ENCODE results near the gene TRIM44. TPM values are rescaled to one million over a fixed set of nuclear protein-coding genes. Genes with fewer than 3 reads are reported as not detected.

TRIM44 gene
- total RNA-seq, 4 donors from 2014 or later = 27.3 to 83.4 (median 61.4) TPM

- Histone ChIP-seq H3K27ac (no peak overlapping the region), H3K4me3 (no peak overlapping the region), H3K27me3 (no peaks in the 10 kb centered on the region), H3K9me3 (no peaks in the 10 kb centered on the region), H3K4me1 (peaks cover 0 to 22% (median 0%) of the 10 kb centered on the region in 4 donors), H3K36me3 (no peaks in the 10 kb centered on the region)
- TF ChIP-seq, protein P1, sequence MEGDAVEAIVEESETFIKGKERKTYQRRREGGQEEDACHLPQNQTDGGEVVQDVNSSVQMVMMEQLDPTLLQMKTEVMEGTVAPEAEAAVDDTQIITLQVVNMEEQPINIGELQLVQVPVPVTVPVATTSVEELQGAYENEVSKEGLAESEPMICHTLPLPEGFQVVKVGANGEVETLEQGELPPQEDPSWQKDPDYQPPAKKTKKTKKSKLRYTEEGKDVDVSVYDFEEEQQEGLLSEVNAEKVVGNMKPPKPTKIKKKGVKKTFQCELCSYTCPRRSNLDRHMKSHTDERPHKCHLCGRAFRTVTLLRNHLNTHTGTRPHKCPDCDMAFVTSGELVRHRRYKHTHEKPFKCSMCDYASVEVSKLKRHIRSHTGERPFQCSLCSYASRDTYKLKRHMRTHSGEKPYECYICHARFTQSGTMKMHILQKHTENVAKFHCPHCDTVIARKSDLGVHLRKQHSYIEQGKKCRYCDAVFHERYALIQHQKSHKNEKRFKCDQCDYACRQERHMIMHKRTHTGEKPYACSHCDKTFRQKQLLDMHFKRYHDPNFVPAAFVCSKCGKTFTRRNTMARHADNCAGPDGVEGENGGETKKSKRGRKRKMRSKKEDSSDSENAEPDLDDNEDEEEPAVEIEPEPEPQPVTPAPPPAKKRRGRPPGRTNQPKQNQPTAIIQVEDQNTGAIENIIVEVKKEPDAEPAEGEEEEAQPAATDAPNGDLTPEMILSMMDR (IDR thresholded peaks at IDR 0.05) = no peak
- TF ChIP-seq POLR2A (IDR thresholded peaks at IDR 0.05) = no peak
- DNase-seq = no peak
These were observed 13.5 kb downstream of the TRIM44 start for GRCh38 chr11:35675901-35676610.

GRCh38 chr11:35676611-35676965 is 14.0 kb downstream of the TRIM44 start:
- TF ChIP-seq POLR2A (IDR thresholded peaks at IDR 0.05) = no peak
- TF ChIP-seq, protein P1 (IDR thresholded peaks at IDR 0.05) = no peak
- no peaks in the 10 kb centered on the region for H3K36me3 ChIP-seq
- no peak overlapping the region for H3K27ac ChIP-seq
- H3K27me3 ChIP-seq = no peaks in the 10 kb centered on the region
- no peaks in the 10 kb centered on the region for H3K9me3 ChIP-seq
- no peak overlapping the region for H3K4me3 ChIP-seq
- DNase-seq = no peak
- H3K4me1 ChIP-seq = peaks cover 0 to 22% (median 0%) of the 10 kb centered on the region in 4 donors

DNA sequence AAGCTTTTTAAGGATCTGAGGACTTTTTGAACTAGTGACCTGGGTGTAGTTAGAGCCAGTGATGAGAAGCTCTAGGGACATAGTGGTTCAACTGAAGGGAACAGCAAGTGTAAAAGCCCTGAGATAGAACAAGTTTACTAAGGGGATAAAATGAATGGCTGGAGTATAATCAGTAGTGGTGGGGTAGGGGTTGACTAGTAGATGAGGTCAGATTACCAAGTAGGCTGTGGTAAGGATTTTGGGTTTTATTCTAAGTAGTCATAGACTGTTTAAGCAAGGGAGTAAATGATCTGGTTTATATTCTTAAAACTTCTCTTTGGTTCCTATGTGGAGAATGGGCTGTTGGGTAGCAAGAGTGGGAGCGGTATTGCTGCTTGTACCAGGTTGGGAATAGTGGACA is 15.3 kb downstream of the TRIM44 start:
- no peak for DNase-seq
- Histone ChIP-seq H3K4me1 (peaks cover 0 to 34% (median 0%) of the 10 kb centered on the region in 4 donors), H3K4me3 (no peak overlapping the region), H3K36me3 (no peaks in the 10 kb centered on the region), H3K9me3 (no peaks in the 10 kb centered on the region), H3K27ac (no peak overlapping the region), H3K27me3 (no peaks in the 10 kb centered on the region)
- no peak for TF ChIP-seq POLR2A (IDR thresholded peaks at IDR 0.05)
- TF ChIP-seq, protein P1 (IDR thresholded peaks at IDR 0.05) = no peak

GRCh38 chr11:35678471-35678870 is 15.9 kb downstream of the TRIM44 start:
- DNase-seq = no peak
- H3K27me3 ChIP-seq = no peaks in the 10 kb centered on the region
- H3K4me1 ChIP-seq = peaks cover 0 to 35% (median 0%) of the 10 kb centered on the region in 4 donors
- no peak overlapping the region for H3K27ac ChIP-seq
- H3K36me3 ChIP-seq = no peaks in the 10 kb centered on the region
- no peaks in the 10 kb centered on the region for H3K9me3 ChIP-seq
- H3K4me3 ChIP-seq = no peak overlapping the region
- TF ChIP-seq, protein P1 (IDR thresholded peaks at IDR 0.05) = no peak
- no peak for TF ChIP-seq POLR2A (IDR thresholded peaks at IDR 0.05)

GRCh38 chr11:35678975-35679374 is 16.4 kb downstream of the TRIM44 start:
- no peak overlapping the region for H3K27ac ChIP-seq
- TF ChIP-seq, protein P1 (IDR thresholded peaks at IDR 0.05) = no peak
- no peak for TF ChIP-seq POLR2A (IDR thresholded peaks at IDR 0.05)
- H3K9me3 ChIP-seq = no peaks in the 10 kb centered on the region
- no peaks in the 10 kb centered on the region for H3K27me3 ChIP-seq
- H3K4me3 ChIP-seq = no peak overlapping the region
- no peak for DNase-seq
- H3K4me1 ChIP-seq = peaks cover 0 to 32% (median 0%) of the 10 kb centered on the region in 4 donors
- no peaks in the 10 kb centered on the region for H3K36me3 ChIP-seq
